NCI-H146 treated with DMSO at 0.1 percent for 48 hours (cell line): Measurements from ENCODE around the gene SYNGR2.
"Not testable (repeated sequence)": the region's sequence is repeated elsewhere in the genome, so short reads cannot be mapped to it uniquely, and the experiment has no call there.

Source experiments
- DNase-seq: peaks from one replicate; lab custom pipeline; 2025; ENCODE audit not compliant: unreplicated experiment; lab: John Stamatoyannopoulos, UW

SYNGR2 gene

DNA sequence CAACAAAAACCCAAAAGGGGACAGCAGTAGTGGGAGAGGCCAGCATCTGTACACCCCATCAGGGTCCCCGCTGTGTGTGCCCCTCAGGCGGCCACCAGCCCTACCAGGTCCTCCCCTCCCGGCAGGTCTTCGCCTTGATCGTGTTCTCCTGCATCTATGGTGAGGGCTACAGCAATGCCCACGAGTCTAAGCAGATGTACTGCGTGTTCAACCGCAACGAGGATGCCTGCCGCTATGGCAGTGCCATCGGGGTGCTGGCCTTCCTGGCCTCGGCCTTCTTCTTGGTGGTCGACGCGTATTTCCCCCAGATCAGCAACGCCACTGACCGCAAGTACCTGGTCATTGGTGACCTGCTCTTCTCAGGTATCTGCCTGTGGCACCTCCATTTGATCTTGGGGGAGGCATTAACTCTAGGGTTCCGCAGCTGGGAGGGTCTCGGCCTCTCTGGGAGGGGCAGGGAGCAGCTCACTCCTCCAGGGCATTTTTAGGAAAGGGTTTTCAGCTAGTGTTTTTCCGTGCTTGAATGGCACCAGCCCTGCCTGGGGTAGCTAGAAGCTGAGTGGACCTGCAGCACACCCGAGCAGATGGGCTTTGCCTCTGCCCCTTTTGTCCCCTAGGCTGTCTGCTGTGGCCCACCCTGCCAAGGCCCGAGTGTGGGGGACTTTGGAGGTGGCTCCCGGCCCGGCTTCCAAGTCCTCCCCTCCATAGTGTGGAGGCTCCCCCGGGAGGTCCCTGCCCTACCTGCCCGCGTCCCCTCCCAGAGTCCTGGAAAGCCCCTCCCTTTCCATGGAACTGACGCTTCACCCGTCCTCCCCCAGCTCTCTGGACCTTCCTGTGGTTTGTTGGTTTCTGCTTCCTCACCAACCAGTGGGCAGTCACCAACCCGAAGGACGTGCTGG lies 2.6 kb downstream of the SYNGR2 start:
- DNase-seq: no peak

DNA sequence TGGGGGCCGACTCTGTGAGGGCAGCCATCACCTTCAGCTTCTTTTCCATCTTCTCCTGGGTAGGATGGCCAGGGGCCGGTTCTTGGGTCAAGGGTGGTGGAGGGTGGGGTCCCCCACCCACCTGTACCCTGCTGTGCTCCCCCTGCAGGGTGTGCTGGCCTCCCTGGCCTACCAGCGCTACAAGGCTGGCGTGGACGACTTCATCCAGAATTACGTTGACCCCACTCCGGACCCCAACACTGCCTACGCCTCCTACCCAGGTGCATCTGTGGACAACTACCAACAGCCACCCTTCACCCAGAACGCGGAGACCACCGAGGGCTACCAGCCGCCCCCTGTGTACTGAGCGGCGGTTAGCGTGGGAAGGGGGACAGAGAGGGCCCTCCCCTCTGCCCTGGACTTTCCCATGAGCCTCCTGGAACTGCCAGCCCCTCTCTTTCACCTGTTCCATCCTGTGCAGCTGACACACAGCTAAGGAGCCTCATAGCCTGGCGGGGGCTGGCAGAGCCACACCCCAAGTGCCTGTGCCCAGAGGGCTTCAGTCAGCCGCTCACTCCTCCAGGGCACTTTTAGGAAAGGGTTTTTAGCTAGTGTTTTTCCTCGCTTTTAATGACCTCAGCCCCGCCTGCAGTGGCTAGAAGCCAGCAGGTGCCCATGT lies 3.3 kb downstream of the SYNGR2 start:
- not testable (repeated sequence) for DNase-seq

DNA sequence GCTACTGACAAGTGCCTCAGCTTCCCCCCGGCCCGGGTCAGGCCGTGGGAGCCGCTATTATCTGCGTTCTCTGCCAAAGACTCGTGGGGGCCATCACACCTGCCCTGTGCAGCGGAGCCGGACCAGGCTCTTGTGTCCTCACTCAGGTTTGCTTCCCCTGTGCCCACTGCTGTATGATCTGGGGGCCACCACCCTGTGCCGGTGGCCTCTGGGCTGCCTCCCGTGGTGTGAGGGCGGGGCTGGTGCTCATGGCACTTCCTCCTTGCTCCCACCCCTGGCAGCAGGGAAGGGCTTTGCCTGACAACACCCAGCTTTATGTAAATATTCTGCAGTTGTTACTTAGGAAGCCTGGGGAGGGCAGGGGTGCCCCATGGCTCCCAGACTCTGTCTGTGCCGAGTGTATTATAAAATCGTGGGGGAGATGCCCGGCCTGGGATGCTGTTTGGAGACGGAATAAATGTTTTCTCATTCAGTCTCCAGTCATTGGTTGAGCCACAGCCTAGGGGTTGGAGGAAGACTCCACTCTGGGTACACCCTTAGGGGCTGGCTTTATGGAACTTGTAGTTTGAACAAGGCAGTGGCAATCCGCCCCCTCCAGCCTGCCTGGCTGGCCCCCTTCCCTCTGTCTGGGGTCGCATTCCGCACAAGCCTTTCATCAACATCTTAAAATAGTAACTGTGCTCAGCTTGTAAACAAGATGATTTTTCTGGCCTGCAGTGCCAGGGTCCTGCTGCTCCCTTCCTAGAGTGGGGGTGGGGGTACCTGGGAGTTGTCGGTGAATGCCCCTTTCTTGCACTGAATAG lies 4.1 kb downstream of the SYNGR2 start:
- no peak for DNase-seq

DNA sequence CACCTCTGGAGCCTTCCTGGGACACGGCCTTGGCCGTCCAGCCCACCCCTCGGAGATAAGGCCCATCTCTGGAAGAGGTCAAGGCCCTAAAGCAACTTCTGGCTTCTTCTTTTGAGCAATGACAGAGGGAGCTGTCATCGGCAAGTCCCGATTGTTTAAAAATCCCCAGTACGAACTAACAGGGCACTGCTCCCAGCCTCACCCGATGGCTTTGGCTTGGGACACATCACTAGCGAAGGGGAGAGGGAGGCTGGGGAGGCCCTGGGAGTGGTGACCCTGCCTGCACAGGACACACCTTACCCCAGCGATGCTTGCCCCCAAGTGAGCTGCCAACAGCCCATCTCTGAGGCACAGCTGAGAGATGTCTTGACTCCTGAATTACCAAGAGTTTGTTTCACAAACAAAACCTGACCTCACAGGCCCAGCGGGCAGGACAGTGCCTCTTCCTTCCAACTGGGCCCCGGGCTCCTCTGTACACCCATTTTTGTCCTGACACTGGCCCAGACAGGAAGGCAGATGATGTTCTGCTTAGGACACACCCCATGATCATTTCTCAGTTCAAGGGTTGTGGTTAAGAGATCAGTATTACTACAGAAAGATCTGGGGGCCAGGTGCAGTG lies 4.8 kb downstream of the SYNGR2 start:
- DNase-seq: no peak

DNA sequence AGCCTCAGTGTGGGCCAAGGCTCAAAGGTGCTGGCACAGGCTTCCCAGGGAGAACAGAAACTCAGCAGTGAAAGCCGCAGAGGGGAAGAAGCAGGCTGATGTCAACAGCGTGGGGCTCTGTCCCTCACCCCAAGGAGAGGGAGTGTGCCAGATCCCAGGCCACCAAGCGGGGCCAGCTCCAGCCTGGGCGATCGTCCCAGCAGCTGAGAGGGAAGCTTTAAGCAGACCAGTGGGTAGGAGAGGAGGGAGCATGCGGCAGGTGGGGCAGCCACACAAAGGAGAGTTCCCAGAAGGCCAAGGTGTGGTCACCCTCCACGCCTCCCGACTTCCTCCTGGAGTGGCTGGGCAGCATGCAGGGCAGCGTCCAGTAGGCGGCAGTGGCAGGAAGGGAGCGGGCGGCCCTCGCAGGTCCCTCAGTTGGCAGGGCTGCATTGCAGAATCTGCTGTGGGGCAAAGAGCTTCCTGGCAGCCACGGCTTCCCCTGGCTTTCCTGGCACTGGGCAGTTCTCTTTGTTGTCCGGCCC lies 6.0 kb downstream of the SYNGR2 start:
- DNase-seq: no peak

DNA sequence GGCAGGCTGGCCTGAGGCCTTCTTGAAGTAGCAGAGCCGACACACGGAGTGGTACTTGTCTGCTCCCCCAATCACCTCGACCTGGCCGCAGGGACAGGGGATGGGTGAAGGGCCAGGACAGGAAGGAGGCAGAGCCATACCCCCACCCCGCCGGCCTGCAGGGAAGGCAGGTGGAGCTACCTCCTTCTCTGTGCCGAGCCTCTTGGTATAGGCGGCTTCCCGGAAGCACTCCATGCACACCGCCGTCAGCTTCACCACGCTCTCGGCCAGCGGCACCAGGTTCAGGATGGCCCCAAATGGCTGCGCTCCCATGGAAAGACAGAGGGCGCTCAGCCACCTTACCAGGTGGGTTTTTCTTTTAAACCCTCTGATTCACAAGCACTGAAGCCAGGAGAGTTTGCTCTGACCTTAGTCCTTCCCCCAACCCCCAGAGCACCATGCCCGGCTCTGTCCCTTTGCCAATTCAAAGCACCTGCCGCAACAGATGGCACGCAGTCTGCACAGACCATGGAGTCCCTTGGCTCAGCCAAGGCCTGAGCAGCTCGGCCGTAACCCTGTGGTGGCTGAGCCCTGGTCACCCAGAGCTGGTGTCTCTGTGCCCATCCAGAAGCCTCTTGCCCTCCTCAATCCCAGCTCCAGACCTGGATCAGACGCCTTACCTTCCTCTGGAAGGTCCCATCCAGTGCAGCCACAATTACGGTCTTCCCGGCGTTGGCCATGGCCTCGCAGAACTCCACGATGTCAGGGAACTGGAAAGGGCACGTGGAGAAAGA lies 6.7 kb downstream of the SYNGR2 start:
- no peak for DNase-seq

DNA sequence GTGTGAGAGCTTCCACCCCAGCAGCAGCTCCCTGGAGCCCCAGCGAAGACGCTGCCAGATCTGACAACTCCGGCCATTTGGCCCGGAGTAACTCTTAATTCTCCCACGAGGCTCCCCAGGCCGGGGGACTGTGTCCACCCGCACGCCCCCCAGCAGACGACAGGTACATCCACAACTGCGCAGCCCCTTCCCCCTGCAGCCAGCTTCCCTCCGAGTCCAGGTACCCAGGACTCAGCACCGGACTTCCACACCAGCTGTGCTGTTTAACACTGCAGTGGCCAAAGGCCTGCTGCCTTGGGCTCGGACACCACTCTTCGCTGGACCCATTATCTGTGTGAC lies 7.2 kb downstream of the SYNGR2 start:
- no peak for DNase-seq

DNA sequence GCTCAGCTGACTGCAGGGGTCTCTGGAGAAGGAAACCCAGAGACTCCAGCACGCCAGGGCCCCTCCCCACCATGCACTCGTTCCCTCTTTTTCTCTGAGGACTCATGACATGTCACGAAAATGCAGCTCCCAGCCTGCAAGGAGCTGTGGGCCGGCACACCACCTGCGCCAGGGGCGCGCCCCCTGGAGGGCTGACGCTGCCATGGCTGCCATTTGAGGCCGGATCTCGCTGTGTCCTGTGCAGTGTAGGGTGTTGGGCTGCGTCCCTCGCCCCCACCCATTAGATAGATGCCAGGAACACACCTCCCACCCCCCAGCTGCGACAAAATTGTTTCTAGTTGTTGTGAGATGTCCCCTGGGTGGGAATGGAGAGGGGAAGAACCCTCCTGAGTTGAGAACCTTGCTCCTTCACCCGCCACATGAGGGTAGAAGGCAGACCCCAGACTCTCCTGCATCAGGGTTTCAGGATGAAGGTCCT lies 8.2 kb downstream of the SYNGR2 start:
- DNase-seq: no peak

DNA sequence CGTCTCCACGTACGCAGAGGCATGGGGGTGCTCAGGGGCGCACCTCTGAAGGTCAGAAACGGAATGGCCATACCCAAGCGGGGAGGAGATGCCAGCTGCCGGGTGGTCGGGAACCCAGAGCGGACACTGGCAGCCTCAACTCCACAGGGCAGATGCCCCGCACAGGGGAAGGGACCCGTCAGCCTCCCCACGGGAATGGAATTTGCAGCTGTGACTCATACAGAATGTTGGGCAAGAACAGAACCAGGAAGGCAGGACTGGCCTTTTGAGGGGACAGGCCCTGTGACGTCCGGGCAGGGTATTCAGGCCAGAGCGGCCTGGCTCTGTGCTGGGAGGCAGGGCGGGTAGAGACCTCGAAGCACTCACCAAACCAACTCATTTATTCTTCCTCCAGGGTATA lies 11.0 kb downstream of the SYNGR2 start:
- no peak for DNase-seq

DNA sequence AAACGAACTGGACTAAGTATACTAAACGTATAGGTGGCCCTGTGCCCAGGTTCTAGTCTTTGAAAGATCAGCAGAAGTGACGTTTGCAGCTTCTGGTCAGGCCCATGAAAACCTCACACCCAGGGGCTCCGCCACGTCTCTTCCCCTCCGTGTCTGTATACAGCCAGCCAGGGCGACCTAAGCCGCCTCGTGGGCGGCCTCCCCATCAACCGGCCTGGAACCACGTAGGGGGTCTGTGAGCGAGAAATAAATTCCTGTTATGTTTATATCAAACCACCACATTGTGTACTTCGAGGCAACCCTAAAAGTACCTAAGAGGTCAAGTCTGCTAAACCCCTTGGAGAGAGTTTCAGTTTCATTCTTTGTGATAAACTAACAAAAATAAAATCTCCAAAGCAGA lies 11.7 kb downstream of the SYNGR2 start:
- no peak for DNase-seq

DNA sequence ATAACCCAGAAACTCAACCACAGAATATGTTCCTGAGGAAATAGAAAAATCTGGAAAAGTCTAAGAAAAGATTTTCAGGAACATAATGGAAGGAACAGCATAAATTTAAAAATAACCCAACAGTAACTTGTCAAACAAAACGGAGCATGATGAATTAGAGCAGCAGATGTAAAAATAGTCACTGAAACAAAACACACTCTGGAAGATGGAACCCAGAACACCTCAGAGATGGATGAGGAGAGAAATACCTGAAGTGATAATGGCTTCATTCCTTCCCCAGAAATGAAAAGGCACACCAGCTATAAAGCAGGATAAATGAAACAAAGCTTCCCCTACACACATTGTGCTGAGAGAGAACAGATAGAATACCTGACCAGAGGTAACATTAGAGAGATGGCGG lies 12.1 kb downstream of the SYNGR2 start:
- no peak for DNase-seq

DNA sequence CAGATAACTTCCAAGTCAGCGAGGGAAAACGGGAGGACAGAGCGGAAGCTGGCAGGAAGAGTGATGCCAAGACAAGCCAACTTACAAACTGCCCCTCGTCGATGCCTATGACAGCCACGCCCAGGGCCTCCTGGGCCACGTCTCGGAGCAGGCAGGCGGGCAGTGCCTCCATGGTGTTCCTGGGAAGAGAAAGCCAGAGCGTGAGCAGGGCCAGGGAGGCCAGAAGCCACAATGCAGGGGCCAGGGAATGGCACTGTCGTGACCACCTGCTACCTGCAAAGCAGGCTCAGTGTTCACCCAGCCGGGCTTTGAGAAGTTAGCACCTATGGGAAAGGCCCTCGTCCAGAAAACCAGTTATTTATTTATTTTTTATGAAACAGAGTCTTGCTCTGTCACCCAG lies 14.1 kb downstream of the SYNGR2 start:
- no peak for DNase-seq

DNA sequence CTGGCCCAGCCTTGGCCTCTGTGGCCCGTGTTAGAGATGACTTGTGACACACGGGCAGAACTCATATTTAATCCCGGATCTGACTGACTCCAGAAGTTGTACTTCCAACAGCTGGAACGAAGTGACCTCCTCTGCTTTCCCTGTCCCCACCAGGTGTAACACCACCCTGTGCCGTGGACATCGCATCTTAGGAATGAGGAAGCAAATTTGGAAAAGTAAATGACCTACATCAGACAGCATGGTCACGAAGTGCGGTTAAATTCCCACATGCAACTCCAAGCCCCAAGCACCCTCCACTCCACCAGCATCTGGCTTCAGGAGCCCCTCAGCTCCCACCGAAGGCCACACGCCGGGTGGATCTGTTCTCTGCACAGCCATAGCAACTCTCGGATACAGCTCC lies 15.5 kb downstream of the SYNGR2 start:
- no peak for DNase-seq

DNA sequence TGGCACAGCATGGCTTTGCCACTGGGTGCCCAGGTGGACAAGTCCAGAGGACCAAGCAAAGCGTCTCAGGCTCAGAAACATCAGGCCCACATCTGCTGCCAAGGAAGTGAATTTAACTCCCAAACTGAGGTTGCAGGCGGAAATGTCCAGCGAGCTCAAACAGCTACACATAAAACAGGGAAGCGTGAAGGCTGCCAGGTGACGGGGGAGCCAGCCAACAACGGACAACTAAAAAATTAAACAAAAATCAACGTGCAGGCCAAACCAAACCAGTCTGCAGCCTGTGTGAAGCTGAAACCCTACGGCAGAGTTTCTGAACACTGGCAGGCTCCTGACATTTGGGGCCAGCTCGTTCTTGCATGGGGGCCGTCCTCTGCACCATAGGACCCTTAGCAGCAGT lies 16.0 kb downstream of the SYNGR2 start:
- no peak for DNase-seq

DNA sequence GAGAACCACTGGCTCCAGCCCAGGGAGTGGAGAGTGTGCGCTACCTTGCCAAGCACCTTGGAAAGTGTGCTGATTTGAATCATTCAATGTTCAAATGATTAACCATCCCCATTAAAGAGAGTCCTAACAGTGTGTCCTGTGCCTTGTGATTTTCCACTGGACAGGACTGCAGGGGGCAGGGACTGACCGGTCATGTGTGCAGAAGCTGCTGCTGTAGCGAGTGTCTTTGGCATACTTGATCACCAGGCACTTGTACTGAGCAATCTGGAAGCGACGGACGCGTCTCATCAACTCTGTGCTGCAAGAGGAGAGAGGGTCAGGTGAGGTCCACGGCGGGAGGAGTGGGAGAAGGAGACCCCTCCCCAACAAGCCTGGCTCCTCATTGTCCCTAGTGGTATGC lies 16.5 kb downstream of the SYNGR2 start:
- no peak for DNase-seq

DNA sequence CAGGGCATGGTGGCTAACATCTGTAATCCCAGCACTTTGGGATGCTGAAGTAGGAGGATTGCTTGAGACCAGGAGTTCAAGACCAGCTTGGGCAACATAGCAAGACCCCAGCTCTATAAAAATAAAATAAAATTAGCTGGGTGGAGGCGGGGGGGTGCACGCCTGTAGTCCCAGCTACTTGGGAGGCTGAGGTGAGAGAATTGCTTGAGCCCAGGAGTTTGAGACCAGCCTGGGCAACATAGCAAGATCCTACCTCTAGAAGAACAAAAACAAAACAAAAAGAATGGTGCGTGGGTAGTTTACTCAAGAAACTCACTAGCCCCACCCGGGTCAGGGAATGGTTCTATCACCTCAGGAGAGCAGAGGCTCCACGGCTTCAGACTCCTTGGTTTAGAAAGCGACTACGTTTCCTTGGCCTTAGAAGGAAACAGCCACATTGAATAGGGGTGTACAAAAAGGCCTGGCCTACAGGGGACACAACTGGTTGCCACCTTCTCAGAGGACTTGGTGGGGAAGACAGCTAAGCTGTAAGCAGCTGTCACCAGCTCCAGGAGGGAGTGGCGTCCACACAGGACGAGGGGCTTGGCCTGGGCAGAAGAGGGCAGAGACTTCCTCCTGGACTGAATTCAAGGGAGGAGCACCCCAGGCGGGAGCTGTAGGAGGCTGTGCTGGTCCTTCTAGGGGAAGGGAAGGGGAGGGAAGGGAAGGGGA lies 17.8 kb downstream of the SYNGR2 start:
- peak; percentile 14 for DNase-seq

DNA sequence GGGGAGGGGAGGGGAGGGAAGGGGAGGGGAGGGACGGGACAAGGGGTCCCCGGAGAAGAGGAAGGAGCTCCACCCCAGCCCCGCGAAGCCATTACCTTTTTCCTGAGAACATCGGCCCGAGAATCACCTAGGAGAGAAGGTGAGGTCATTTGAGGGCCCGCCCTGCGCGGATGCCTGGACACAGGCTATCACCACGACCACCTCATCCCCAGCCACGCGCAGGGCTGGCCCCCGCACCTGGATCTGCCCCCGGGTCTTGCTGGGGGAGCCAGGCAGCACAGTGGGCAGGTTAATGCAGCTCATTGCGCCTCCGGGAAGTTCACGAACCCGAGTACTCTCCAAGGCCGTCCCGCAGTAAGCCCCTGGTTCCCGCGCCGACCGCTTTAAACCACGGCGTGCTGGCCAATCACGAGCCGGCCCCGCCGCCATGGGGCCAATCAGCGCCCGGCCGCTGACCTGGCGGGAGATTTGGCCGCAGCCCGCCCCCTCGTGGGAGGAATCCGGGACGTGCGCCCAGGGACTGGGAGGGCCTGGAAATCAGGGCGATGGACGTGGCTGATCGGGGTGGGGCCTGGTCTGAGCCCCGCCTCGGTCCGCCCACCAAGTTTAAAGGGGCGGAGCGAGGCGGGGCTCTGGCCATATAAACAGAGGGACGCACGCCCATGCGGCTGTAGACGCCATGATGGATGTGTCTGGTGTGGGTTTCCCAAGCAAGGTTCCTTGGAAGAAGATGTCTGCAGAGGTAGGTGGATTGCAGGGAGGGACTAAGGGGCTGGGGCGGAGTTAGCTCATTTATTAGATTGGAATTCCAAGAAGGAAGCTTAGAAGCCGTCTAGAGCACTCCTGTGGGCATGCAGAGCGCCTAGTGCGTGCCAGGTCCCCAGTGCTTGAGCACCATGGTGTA lies 18.6 kb downstream of the SYNGR2 start, which contains the start of the genes AFMID and TK1:
TSS of gene AFMID (plus strand) at position 671 of the 904 bp plus-strand sequence. CDS start at position 680, 9 bp downstream.
TSS of gene TK1 (minus strand) at position 361 of the 904 bp plus-strand sequence. CDS start at position 303, 58 bp downstream.
- peak; percentile 94 for DNase-seq

DNA sequence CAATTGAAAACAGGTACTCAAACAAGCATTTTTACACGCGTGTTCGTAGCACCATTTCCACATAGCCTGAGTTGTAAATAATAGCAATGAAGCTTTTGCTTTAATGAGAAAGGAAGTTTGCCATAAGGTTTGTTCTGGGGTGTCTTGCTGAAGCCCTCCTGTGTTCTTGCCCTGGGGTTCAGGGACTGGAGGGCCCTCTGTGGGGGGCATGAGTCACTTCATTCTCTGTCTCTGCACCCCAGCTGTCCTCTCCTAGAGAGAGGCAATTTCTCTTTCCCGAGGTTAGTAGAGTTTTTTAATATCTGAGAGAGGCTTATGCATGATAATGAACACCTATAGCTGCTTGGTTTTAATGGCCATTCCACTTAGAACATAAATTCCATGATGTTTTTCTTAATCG lies 28.3 kb downstream of the SYNGR2 start:
- DNase-seq: no peak
